Ascending aorta (tissue), 2 donors: ENCODE data around the gene JAK1. TPM values are rescaled to one million over a fixed set of nuclear protein-coding genes. Genes with fewer than 3 reads are reported as not detected.

Experiments
- DNase-seq, 2 donors: peaks; one replicate each; pipeline ENCODE4 v3.0.0-alpha.2; 2019; ENCODE audit warnings: low spot score in 2 of 2
- H3K27ac ChIP-seq, 2 donors: fragments of 200-600 bp; sonication (generic); one replicate each; pipeline ENCODE4 v1.5.1; 2016 to 2017; ENCODE audit warnings: mild to moderate bottlenecking in 1 of 2
- H3K27me3 ChIP-seq: fragments of 200-600 bp; sonication (generic); one replicate; pipeline ENCODE4 v1.5.1; 2017
- H3K36me3 ChIP-seq, 2 donors: fragments of 200-600 bp; sonication (generic); one replicate each; pipeline ENCODE4 v1.5.1; 2016
- H3K4me1 ChIP-seq, 2 donors: fragments of 200-600 bp; sonication (generic); one replicate each; pipeline ENCODE4 v1.5.1; 2016 to 2017; ENCODE audit warnings: mild to moderate bottlenecking in 1 of 2
- H3K4me3 ChIP-seq, 2 donors: fragments of 200-600 bp; sonication (generic); one replicate each; pipeline ENCODE4 v1.5.1; 2016 to 2017; ENCODE audit warnings: mild to moderate bottlenecking in 1 of 2
- H3K9me3 ChIP-seq, 2 donors: fragments of 200-600 bp; sonication (generic); one replicate each; pipeline ENCODE4 v1.5.1; 2016
- CTCF ChIP-seq, 3 experiments: fragments of 200-600 bp in 2 of 3; fragments of 450-650 bp in 1 of 3; sonication (generic) in 2 of 3; IDR thresholded peaks; one replicate each; pipeline ENCODE4 v1.5.1; 2016 to 2019; ENCODE audit warnings: antibody characterized with exemption in 3 of 3, mild to moderate bottlenecking in 1 of 3, moderate library complexity in 1 of 3
- intact Hi-C: fragments of 100-400 bp; cut with DNase I; formaldehyde crosslinking; loops from one replicate; pipeline ENCODE4 v1.15.1; 2023
- total RNA-seq: library from RNA; depleted of rRNA; stranded (reverse); fragments of >200 nt; gene quantifications from one replicate; pipeline ENCODE4 v1.1.0, GENCODE V29; 2016

Gene JAK1
- total RNA-seq, 1 donor from 2014 or later, result 53.5 TPM

DNA sequence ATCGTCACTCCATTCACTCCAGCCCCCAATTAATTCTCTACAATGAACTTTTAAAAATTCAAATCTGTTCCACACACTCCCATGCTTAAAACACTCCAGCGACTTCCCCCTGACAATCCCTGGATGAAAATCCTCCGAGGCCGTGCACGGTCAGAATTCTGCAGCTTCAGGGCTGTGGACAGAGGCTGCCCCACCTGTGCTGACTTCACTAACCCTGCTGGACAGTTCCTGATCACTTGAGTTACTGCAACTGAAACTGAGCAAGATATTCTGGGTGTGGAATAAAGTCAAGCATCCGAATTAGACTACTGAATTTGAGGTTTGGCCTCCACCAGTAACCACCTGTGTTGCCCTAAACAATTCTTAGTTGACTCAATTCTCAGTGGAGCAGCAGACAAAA lies 1.0 kb upstream of the JAK1 start:
- Histone ChIP-seq H3K4me3 (peak overlapping the region in 1 of 2 donors; percentile 76), H3K27ac (peak overlapping the region in 1 of 2 donors; percentile 94), H3K36me3 (no peaks in the 10 kb centered on the region), H3K4me1 (peaks cover 0 to 6% of the 10 kb centered on the region in 2 donors), H3K27me3 (no peaks in the 10 kb centered on the region), H3K9me3 (no peaks in the 10 kb centered on the region)
- TF ChIP-seq CTCF (IDR thresholded peaks at IDR 0.05), result no peak
- DNase-seq, result no peak
- intact Hi-C loops, result no loop called here

GRCh38 chr1:64965366-64966157 lies 787 bp downstream of the JAK1 start:
- no peaks in the 10 kb centered on the region for H3K27me3 ChIP-seq
- peaks cover 0 to 6% of the 10 kb centered on the region in 2 donors for H3K4me1 ChIP-seq
- intact Hi-C loops, result loop anchor here (1.0 kb wide), 4 partner anchors 32 to 101 kb away; no protein-coding TSS in a partner anchor
- no peak for TF ChIP-seq CTCF (IDR thresholded peaks at IDR 0.05)
- peak; percentile 32 to 80 for DNase-seq
- no peaks in the 10 kb centered on the region for H3K36me3 ChIP-seq
- H3K4me3 ChIP-seq, result peak overlapping the region; percentile 76 to 98
- peak overlapping the region; percentile 94 to 97 for H3K27ac ChIP-seq
- no peaks in the 10 kb centered on the region for H3K9me3 ChIP-seq

GRCh38 chr1:64963466-64963865 lies 2.9 kb downstream of the JAK1 start:
- no peaks in the 10 kb centered on the region for H3K36me3 ChIP-seq
- no peak for DNase-seq
- peaks cover 0 to 9% of the 10 kb centered on the region in 2 donors for H3K4me1 ChIP-seq
- H3K9me3 ChIP-seq, result no peaks in the 10 kb centered on the region
- H3K27ac ChIP-seq, result no peak overlapping the region
- H3K27me3 ChIP-seq, result no peaks in the 10 kb centered on the region
- intact Hi-C loops, result no loop called here
- H3K4me3 ChIP-seq, result no peak overlapping the region
- TF ChIP-seq CTCF (IDR thresholded peaks at IDR 0.05), result no peak

GRCh38 chr1:64962441-64962840 lies 3.9 kb downstream of the JAK1 start:
- intact Hi-C loops, result no loop called here

GRCh38 chr1:64961923-64962322 lies 4.4 kb downstream of the JAK1 start:
- H3K27ac ChIP-seq, result no peak overlapping the region
- H3K4me3 ChIP-seq, result no peak overlapping the region
- no peak for DNase-seq
- H3K27me3 ChIP-seq, result no peaks in the 10 kb centered on the region
- peaks cover 0 to 9% of the 10 kb centered on the region in 2 donors for H3K4me1 ChIP-seq
- no peaks in the 10 kb centered on the region for H3K9me3 ChIP-seq
- no peaks in the 10 kb centered on the region for H3K36me3 ChIP-seq
- TF ChIP-seq CTCF (IDR thresholded peaks at IDR 0.05), result no peak
- intact Hi-C loops, result no loop called here

More at GRCh38 chr1:64962441-64962840, 3.9 kb downstream of the JAK1 start:
- no peak for DNase-seq
- Histone ChIP-seq H3K27me3 (no peaks in the 10 kb centered on the region), H3K4me1 (peaks cover 0 to 12% of the 10 kb centered on the region in 2 donors), H3K9me3 (no peaks in the 10 kb centered on the region), H3K36me3 (no peaks in the 10 kb centered on the region), H3K4me3 (no peak overlapping the region), H3K27ac (no peak overlapping the region)
- no peak for TF ChIP-seq CTCF (IDR thresholded peaks at IDR 0.05)
